T47D (cell line): ENCODE measurements around the gene TRAPPC10.

Experiments used
- DNase-seq, 2 experiments: peaks; one replicate each; pipeline versions ENCODE4 v3.0.0 to v3.0.0-alpha.2; 2011 to 2012; ENCODE audit warnings: low read depth in 1 of 2, low spot score in 1 of 2
- JUND ChIP-seq: IDR thresholded peaks from 2 replicates; pipeline ENCODE4 v1.6.1; 2012; ENCODE audit warnings: low read depth
- in situ Hi-C: cut with HindIII; loops from 2 replicates; pipeline ENCODE4 v1.10.0; 2016; ENCODE audit warnings: low sequenced_read_pairs, low pct_unique_long_range_greater_than_20kb

TRAPPC10 gene

GRCh38 chr21:43974791-43975468, 37.2 kb upstream of the TRAPPC10 start:
- no peak for TF ChIP-seq JUND
- in situ Hi-C loops, result no loop called here

GRCh38 chr21:43975469-43976098, 36.5 kb upstream of the TRAPPC10 start:
- in situ Hi-C loops, result no loop called here
- DNase-seq, result peak; percentile 78 to 91
- TF ChIP-seq JUND, result no peak

More at GRCh38 chr21:43974791-43975468, 37.2 kb upstream of the TRAPPC10 start:
- no peak for DNase-seq

GRCh38 chr21:43976661-43977060, 35.4 kb upstream of the TRAPPC10 start:
- TF ChIP-seq JUND, result no peak
- no peak for DNase-seq
- in situ Hi-C loops, result no loop called here

- no peak for DNase-seq
- TF ChIP-seq JUND, result no peak
Observed at GRCh38 chr21:43978060-43978459, 34.0 kb upstream of the TRAPPC10 start.

GRCh38 chr21:43979654-43980053, 32.5 kb upstream of the TRAPPC10 start:
- TF ChIP-seq JUND, result no peak
- in situ Hi-C loops, result no loop called here
- no peak for DNase-seq

More at GRCh38 chr21:43978060-43978459, 34.0 kb upstream of the TRAPPC10 start:
- in situ Hi-C loops, result no loop called here

- TF ChIP-seq JUND, result no peak
- in situ Hi-C loops, result no loop called here
- no peak for DNase-seq
Observed at GRCh38 chr21:43981151-43981870, 30.8 kb upstream of the TRAPPC10 start.

- DNase-seq, result no peak
- in situ Hi-C loops, result no loop called here
- TF ChIP-seq JUND, result no peak
Observed at GRCh38 chr21:43981871-43982210, 30.3 kb upstream of the TRAPPC10 start.

- DNase-seq, result no peak
- TF ChIP-seq JUND, result no peak
- in situ Hi-C loops, result no loop called here
Observed at GRCh38 chr21:43982489-43983078, 29.5 kb upstream of the TRAPPC10 start.

GRCh38 chr21:43983390-43983789, 28.7 kb upstream of the TRAPPC10 start:
- in situ Hi-C loops, result no loop called here
- no peak for TF ChIP-seq JUND
- DNase-seq, result no peak

GRCh38 chr21:43983860-43984420, 28.2 kb upstream of the TRAPPC10 start:
- no peak for TF ChIP-seq JUND
- in situ Hi-C loops, result no loop called here
- DNase-seq, result no peak

- no peak for DNase-seq
- in situ Hi-C loops, result no loop called here
- no peak for TF ChIP-seq JUND
Observed at GRCh38 chr21:43984905-43985689, 27.0 kb upstream of the TRAPPC10 start.

GRCh38 chr21:43985690-43986251, 26.3 kb upstream of the TRAPPC10 start:
- no peak for TF ChIP-seq JUND
- no peak for DNase-seq
- in situ Hi-C loops, result no loop called here
